Heart left ventricle (tissue), 16 donors: ENCODE results near the gene SYMPK. TPM values are rescaled to one million over a fixed set of nuclear protein-coding genes. Genes with fewer than 3 reads are reported as not detected.
"Not testable (repeated sequence)": the region's sequence is repeated elsewhere in the genome, so short reads cannot be mapped to it uniquely, and the experiment has no call there.

ENCODE experiments used
- ATAC-seq, 4 donors: fragments of 200-7000 bp; cut with Tn5 transposase; one replicate each; pipeline ENCODE4 v1.9.1; 2020 to 2022; ENCODE audit warnings: moderate library complexity in 4 of 4, mild to moderate bottlenecking in 3 of 4, moderate number of reproducible peaks in 1 of 4
- DNase-seq, 5 donors: peaks; one replicate each; pipeline ENCODE4 v3.0.0-alpha.2; 2020
- H3K27ac ChIP-seq, 12 donors: fragments of 200-600 bp; sonication (generic) in 4 of 12; one replicate each; pipeline versions ENCODE4 v1.5.0 to v1.8.0; 2016 to 2022; ENCODE audit warnings: mild to moderate bottlenecking in 2 of 12
- H3K27me3 ChIP-seq, 9 donors: fragments of 200-600 bp; sonication (generic) in 2 of 9; one replicate each; pipeline versions ENCODE4 v1.5.1 to v1.8.0; 2016 to 2022; ENCODE audit warnings: mild to moderate bottlenecking in 3 of 9
- H3K36me3 ChIP-seq, 9 donors: fragments of 200-600 bp; sonication (generic) in 2 of 9; one replicate each; pipeline versions ENCODE4 v1.5.0 to v1.8.0; 2018 to 2022; ENCODE audit warnings: mild to moderate bottlenecking in 2 of 9
- H3K4me1 ChIP-seq, 12 donors: fragments of 200-600 bp; sonication (generic) in 4 of 12; one replicate each; pipeline versions ENCODE4 v1.5.0 to v1.8.0; 2016 to 2022; ENCODE audit warnings: mild to moderate bottlenecking in 3 of 12
- H3K4me3 ChIP-seq, 12 donors: fragments of 200-600 bp; sonication (generic) in 4 of 12; one replicate each; pipeline versions ENCODE4 v1.5.0 to v1.8.0; 2017 to 2022; ENCODE audit warnings: mild to moderate bottlenecking in 9 of 12, moderate library complexity in 4 of 12
- H3K9me3 ChIP-seq, 12 donors: fragments of 200-600 bp; sonication (generic) in 4 of 12; one replicate each; pipeline versions ENCODE4 v1.5.0 to v1.8.0; 2016 to 2022; ENCODE audit warnings: mild to moderate bottlenecking in 1 of 12
- POLR2A ChIP-seq, 2 donors: fragments of 450-650 bp; IDR thresholded peaks; one replicate each; pipeline ENCODE4 v1.6.1; 2017; ENCODE audit warnings: antibody characterized with exemption in 2 of 2, mild to moderate bottlenecking in 2 of 2, moderate library complexity in 2 of 2
- WGBS, 4 donors: extraction: QIAGEN DNeasy Blood & Tissue Kit in 2 of 4; methylation state at CpG; one replicate each; pipeline versions ENCODE4 v1.1.5 to v1.1.7; 2013 to 2018; 5-methylcytosine and 5-hydroxymethylcytosine counted together
- intact Hi-C, 10 donors: fragments of 100-400 bp; cut with DNase I; formaldehyde crosslinking; loops; one replicate each; pipeline versions ENCODE4 v1.11.1 to v1.14.2; 2022
- polyA plus RNA-seq, 2 donors: library from polyadenylated mRNA; stranded (reverse); fragments of 200-250 nt; gene quantifications; one replicate each; pipeline ENCODE4 v1.2.3, GENCODE V29; 2013
- total RNA-seq, 9 donors: library from RNA; depleted of rRNA in 2 of 9; stranded (reverse); fragments of >200 nt in 2 of 9; fragmentation: NEBNext Ultra II Directional in 3 of 9; extraction: Animal tissue kit (Norgen Biotek cat#: 25700) in 3 of 9; gene quantifications; one replicate each; pipeline versions ENCODE4 v1.1.0 to v1.2.4, GENCODE V29; 2016 to 2023
- TF ChIP-seq, protein P1 (sequence below), 12 donors: fragments of 200-600 bp; sonication (generic) in 4 of 12; IDR thresholded peaks; one replicate each; pipeline versions ENCODE4 v1.5.0 to v1.8.0; 2018 to 2022; ENCODE audit warnings: antibody characterized with exemption in 12 of 12, mild to moderate bottlenecking in 5 of 12
- donor health status: ischemic (EF 13 %, LVEDD 7.1; RV severe dilation, severe dysfunction).
- donor health status: healthy with polysubstance abuse.
- donor health status: DM: no; HTN: yes; CAD: no.
- donor health status: DM: no; HTN: no; CAD: no.
- donor health status: ischemic (EF 25% LVEDD 6.9; RV normal size, moderate dysfunction).
- donor health status: ischemic (EF 25% LVEDD 5.7; RV mildly dilated, moderate dysfunction).
- donor health status: healthy.
- donor health status: DM: yes; HTN: yes; CAD: no.
- donor health status: ischemic (EF 35%, LVEDD 5.7; RV mildly dilated, moderate dysfunction).
- donor health status: nonischemic (EF 11% LVEDD 7.7; RV severe dilation, severe dysfunction).
- donor health status: DM: yes; HTN: yes; CAD: no.
- donor health status: PGD.
- donor health status: ischemic (EF 29% LVEDD 5.4; RV normal size, mild dysfunction).
- donor health status: nonischemic (EF 23%, LVEDD 6.1; RV moderate dilation, normal function).

Gene SYMPK
- total and polyA plus RNA-seq, 11 donors = 21.9 to 47.7 (median 34.3) TPM

DNA sequence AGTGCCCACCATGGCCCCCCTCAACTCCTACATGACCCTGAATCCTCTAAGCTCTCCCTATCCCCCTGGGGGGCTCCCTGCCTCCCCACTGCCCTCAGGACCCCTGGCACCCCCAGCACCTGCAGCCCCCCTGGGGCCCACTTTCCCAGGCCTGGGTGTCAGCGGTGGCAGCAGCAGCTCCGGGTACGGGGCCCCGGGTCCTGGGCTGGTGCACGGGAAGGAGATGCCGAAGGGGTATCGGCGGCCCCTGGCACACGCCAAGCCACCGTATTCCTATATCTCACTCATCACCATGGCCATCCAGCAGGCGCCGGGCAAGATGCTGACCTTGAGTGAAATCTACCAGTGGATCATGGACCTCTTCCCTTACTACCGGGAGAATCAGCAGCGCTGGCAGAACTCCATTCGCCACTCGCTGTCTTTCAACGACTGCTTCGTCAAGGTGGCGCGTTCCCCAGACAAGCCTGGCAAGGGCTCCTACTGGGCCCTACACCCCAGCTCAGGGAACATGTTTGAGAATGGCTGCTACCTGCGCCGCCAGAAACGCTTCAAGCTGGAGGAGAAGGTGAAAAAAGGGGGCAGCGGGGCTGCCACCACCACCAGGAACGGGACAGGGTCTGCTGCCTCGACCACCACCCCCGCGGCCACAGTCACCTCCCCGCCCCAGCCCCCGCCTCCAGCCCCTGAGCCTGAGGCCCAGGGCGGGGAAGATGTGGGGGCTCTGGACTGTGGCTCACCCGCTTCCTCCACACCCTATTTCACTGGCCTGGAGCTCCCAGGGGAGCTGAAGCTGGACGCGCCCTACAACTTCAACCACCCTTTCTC, 9.4 kb upstream of the SYMPK start:
- Histone ChIP-seq H3K4me3 (no peak overlapping the region), H3K27me3 (peaks cover 0 to 9% (median 0%) of the 10 kb centered on the region in 9 donors), H3K9me3 (no peaks in the 10 kb centered on the region), H3K36me3 (no peaks in the 10 kb centered on the region), H3K27ac (no peak overlapping the region), H3K4me1 (peaks cover 0 to 14% (median 10%) of the 10 kb centered on the region in 12 donors)
- DNase-seq (no peak), ATAC-seq (no peak)
- WGBS, 4 donors = 92 to 94% (median 93%) methylated on average over 30 to 34 of the region's 34 CpGs
- TF ChIP-seq, protein P1, sequence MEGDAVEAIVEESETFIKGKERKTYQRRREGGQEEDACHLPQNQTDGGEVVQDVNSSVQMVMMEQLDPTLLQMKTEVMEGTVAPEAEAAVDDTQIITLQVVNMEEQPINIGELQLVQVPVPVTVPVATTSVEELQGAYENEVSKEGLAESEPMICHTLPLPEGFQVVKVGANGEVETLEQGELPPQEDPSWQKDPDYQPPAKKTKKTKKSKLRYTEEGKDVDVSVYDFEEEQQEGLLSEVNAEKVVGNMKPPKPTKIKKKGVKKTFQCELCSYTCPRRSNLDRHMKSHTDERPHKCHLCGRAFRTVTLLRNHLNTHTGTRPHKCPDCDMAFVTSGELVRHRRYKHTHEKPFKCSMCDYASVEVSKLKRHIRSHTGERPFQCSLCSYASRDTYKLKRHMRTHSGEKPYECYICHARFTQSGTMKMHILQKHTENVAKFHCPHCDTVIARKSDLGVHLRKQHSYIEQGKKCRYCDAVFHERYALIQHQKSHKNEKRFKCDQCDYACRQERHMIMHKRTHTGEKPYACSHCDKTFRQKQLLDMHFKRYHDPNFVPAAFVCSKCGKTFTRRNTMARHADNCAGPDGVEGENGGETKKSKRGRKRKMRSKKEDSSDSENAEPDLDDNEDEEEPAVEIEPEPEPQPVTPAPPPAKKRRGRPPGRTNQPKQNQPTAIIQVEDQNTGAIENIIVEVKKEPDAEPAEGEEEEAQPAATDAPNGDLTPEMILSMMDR (IDR thresholded peaks at IDR 0.05) = no peak
- no peak for TF ChIP-seq POLR2A (IDR thresholded peaks at IDR 0.05)
- intact Hi-C loops = no loop called here

DNA sequence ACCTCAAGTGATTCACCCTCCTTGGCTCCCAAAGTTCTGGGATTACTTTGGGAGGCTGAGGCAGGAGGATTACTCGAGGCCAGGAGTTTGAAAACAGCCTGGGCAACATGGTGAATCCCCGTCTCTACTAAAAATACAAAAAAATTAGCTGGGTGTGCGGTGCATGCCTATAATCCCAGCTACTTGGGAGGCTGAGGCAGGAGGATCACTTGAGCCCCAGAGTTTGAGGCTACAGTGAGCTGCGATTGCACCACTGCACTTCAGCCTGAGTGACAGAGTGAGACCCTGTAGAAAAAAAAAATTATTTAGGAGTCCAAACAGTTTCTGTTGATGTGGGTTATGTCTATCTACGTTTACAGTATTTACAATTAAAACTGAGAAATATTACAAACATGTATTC, 7.9 kb upstream of the SYMPK start:
- peaks cover 0 to 8% (median 0%) of the 10 kb centered on the region in 9 donors for H3K27me3 ChIP-seq
- H3K4me1 ChIP-seq = no peaks in the 10 kb centered on the region
- H3K9me3 ChIP-seq = no peaks in the 10 kb centered on the region
- H3K27ac ChIP-seq = no peak overlapping the region
- intact Hi-C loops = no loop called here
- WGBS, 4 donors = 81 to 88% (median 87%) methylated on average over 5 of the region's 5 CpGs
- no peaks in the 10 kb centered on the region for H3K36me3 ChIP-seq
- TF ChIP-seq, protein P1 (IDR thresholded peaks at IDR 0.05) = no peak
- TF ChIP-seq POLR2A (IDR thresholded peaks at IDR 0.05) = no peak
- DNase-seq (no peak), ATAC-seq (no peak)
- no peak overlapping the region for H3K4me3 ChIP-seq

DNA sequence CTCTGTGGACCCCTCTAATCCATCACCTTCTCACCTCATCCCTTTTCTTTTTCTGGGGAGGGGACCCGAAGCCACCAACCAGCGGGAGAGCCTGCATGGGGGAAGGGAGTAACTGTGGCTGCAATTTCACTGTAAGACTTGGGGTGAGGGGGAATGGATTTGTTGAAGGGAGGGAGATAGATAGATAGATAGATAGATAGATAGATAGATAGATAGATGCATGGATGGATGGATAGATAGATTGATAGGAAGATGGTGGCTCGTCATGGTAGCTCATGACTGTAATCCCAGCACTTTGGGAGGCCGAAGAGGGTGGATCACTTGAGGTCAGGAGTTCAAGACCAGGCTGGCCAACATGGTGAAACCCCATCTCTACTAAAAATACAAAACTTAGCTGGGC, 4.3 kb upstream of the SYMPK start:
- H3K4me3 ChIP-seq, H3K9me3 ChIP-seq, H3K36me3 ChIP-seq, intact Hi-C loops, H3K27ac ChIP-seq, DNase-seq, ATAC-seq: not testable (repeated sequence)
- 59 to 74% (median 65%) methylated on average over 4 of the region's 4 CpGs for WGBS, 4 donors
- Histone ChIP-seq H3K27me3 (peaks cover 8 to 27% (median 16%) of the 10 kb centered on the region in 9 donors), H3K4me1 (peaks cover 0 to 17% (median 10%) of the 10 kb centered on the region in 12 donors)

DNA sequence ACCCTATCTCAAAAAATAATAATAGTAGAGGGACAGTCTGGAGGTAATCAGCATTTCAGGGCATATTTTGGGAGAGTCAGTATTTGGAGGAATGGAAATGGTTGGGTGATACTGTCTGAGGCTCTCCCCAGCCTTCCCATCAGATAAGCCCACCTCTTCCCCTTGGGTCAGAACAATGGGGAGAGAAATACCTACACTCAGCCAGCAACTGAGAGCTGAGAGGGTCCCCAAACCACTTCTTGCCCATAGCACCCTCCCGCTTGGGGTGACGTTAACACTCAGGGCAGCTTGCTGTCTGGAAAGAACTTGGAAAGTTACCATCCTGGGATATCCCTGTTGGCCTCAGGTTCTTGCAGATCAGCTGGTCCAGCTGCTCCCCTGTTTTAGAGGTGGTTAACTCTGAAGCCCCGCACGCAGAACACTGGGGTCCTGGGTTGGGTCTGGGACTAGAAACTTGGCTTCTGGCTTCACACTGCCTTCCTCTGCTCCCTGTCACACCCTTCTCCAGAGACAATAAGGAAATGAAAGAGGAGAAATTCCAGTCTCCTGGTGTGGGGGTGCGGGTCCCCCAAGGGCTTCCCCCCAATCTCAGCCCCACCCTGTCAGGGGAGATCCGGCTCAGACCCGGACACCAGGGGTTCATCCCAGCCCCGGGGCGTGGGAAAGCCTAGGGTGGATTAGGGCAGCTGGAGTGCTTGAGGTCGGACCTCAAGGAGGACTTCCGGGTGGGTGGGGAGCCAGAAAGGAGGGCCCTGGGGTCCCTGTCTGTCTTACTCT, 3.6 kb upstream of the SYMPK start:
- H3K27ac ChIP-seq = no peak overlapping the region
- peak in 1 of 5 donors; percentile 36 for DNase-seq
- peaks cover 8 to 27% (median 16%) of the 10 kb centered on the region in 9 donors for H3K27me3 ChIP-seq
- ATAC-seq = no peak
- peaks cover 0 to 2% (median 0%) of the 10 kb centered on the region in 9 donors for H3K36me3 ChIP-seq
- peaks cover 0 to 24% (median 16%) of the 10 kb centered on the region in 12 donors for H3K4me1 ChIP-seq
- 43 to 61% (median 54%) methylated on average over 9 to 11 of the region's 11 CpGs for WGBS, 4 donors
- intact Hi-C loops = no loop called here
- no peaks in the 10 kb centered on the region for H3K9me3 ChIP-seq
- no peak overlapping the region for H3K4me3 ChIP-seq
- no peak for TF ChIP-seq POLR2A (IDR thresholded peaks at IDR 0.05)
- TF ChIP-seq, protein P1 (IDR thresholded peaks at IDR 0.05) = no peak
